ENCODE measurements around the gene AADACL3.

Gene AADACL3

GRCh38 chr1:12770620-12771019 lies 54.7 kb downstream of the AADACL3 start:
- Histone ChIP-seq H2AFZ (ENCODE audit: low read length) (no peak overlapping the region), H3K27me3 (replicated peaks; ENCODE audit: insufficient read depth, low read length) (peaks cover 18% of the 10 kb centered on the region), H3K9me2 (replicated peaks; ENCODE audit: insufficient read depth, low read length) (no peaks in the 10 kb centered on the region), H3K9me3 (replicated peaks; ENCODE audit: insufficient read depth, low read length) (no peaks in the 10 kb centered on the region), H3K79me2 (ENCODE audit: low read length) (no peaks in the 10 kb centered on the region), H3K4me2 (ENCODE audit: low read depth, low read length) (no peak overlapping the region), H3F3A (ENCODE audit: insufficient read depth, low read length) (no peaks in the 10 kb centered on the region), H3K4me1 (ENCODE audit: low read length) (no peaks in the 10 kb centered on the region), H3K27ac (ENCODE audit: low read length) (no peak overlapping the region), H3K4me3 (ENCODE audit: low read length) (no peak overlapping the region), H3K9ac (ENCODE audit: low read length) (no peak overlapping the region), H4K20me1 (ENCODE audit: insufficient read depth, low read length) (no peaks in the 10 kb centered on the region), H3K36me3 (replicated peaks; ENCODE audit: insufficient read depth, low read length) (no peaks in the 10 kb centered on the region)
- TF ChIP-seq EZH2 (optimal IDR thresholded peaks at IDR 0.05; ENCODE audit: low read depth, low read length) (no peak), EZH2phosphoT487 (IDR thresholded peaks at IDR 0.05; ENCODE audit: low read length) (no peak), CTCF (IDR thresholded peaks at IDR 0.05; ENCODE audit: low read length) (no peak)
- no peak for DNase-seq

DNA sequence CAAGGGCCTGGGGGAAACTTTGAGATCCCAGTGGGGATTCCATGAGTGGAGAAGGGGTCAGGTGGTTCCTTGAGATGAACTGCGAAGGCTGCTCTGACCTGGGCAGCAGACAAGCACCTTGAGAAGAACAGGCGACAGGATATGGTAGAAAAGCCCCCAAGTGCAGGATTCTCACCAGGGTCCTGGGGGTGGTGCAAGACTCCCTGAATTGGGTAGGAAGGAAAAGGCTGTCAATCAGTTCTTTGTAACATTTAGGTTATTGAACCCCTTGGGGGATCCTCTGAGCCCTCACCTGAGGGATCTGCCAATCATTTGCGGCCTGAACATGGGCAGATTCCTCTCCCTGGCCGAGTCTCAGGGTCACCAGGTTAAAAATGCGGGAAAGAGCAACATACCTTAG lies 55.3 kb downstream of the AADACL3 start:
- Histone ChIP-seq H3K4me3 (ENCODE audit: low read length) (no peak overlapping the region), H3K9me2 (replicated peaks; ENCODE audit: insufficient read depth, low read length) (no peaks in the 10 kb centered on the region), H3K9ac (ENCODE audit: low read length) (no peak overlapping the region), H3K4me1 (ENCODE audit: low read length) (no peaks in the 10 kb centered on the region), H3K27ac (ENCODE audit: low read length) (no peak overlapping the region), H3K79me2 (ENCODE audit: low read length) (no peaks in the 10 kb centered on the region), H3K27me3 (replicated peaks; ENCODE audit: insufficient read depth, low read length) (peaks cover 14% of the 10 kb centered on the region), H3K36me3 (replicated peaks; ENCODE audit: insufficient read depth, low read length) (no peaks in the 10 kb centered on the region), H2AFZ (ENCODE audit: low read length) (no peak overlapping the region), H4K20me1 (ENCODE audit: insufficient read depth, low read length) (no peaks in the 10 kb centered on the region), H3F3A (ENCODE audit: insufficient read depth, low read length) (no peaks in the 10 kb centered on the region), H3K9me3 (replicated peaks; ENCODE audit: insufficient read depth, low read length) (no peaks in the 10 kb centered on the region), H3K4me2 (ENCODE audit: low read depth, low read length) (no peak overlapping the region)
- TF ChIP-seq EZH2 (optimal IDR thresholded peaks at IDR 0.05; ENCODE audit: low read depth, low read length) (no peak), CTCF (IDR thresholded peaks at IDR 0.05; ENCODE audit: low read length) (no peak), EZH2phosphoT487 (IDR thresholded peaks at IDR 0.05; ENCODE audit: low read length) (no peak)
- no peak for DNase-seq

GRCh38 chr1:12772520-12772919 lies 56.6 kb downstream of the AADACL3 start:
- no peaks in the 10 kb centered on the region for H3K36me3 ChIP-seq (replicated peaks; ENCODE audit: insufficient read depth, low read length)
- no peaks in the 10 kb centered on the region for H3K9me2 ChIP-seq (replicated peaks; ENCODE audit: insufficient read depth, low read length)
- H3K4me1 ChIP-seq (ENCODE audit: low read length), result no peaks in the 10 kb centered on the region
- no peaks in the 10 kb centered on the region for H3F3A ChIP-seq (ENCODE audit: insufficient read depth, low read length)
- H3K4me2 ChIP-seq (ENCODE audit: low read depth, low read length), result no peak overlapping the region
- H3K79me2 ChIP-seq (ENCODE audit: low read length), result no peaks in the 10 kb centered on the region
- no peak for DNase-seq
- H3K9ac ChIP-seq (ENCODE audit: low read length), result no peak overlapping the region
- TF ChIP-seq EZH2 (optimal IDR thresholded peaks at IDR 0.05; ENCODE audit: low read depth, low read length) (no peak), CTCF (IDR thresholded peaks at IDR 0.05; ENCODE audit: low read length) (no peak), EZH2phosphoT487 (IDR thresholded peaks at IDR 0.05; ENCODE audit: low read length) (no peak)
- H3K27ac ChIP-seq (ENCODE audit: low read length), result no peak overlapping the region
- no peak overlapping the region for H2AFZ ChIP-seq (ENCODE audit: low read length)
- H3K9me3 ChIP-seq (replicated peaks; ENCODE audit: insufficient read depth, low read length), result no peaks in the 10 kb centered on the region
- peaks cover 9% of the 10 kb centered on the region for H3K27me3 ChIP-seq (replicated peaks; ENCODE audit: insufficient read depth, low read length)
- no peaks in the 10 kb centered on the region for H4K20me1 ChIP-seq (ENCODE audit: insufficient read depth, low read length)
- no peak overlapping the region for H3K4me3 ChIP-seq (ENCODE audit: low read length)

Data from MM.1S (cell line).